SU-DHL-6 (cell line): ENCODE data around the gene FKBP8.

ENCODE experiments used
- H2AFZ ChIP-seq: fragments of 200-600 bp; sonication (generic); 2 replicates; pipeline ENCODE4 v1.6.1; 2014; ENCODE audit warnings: low read depth, mild to moderate bottlenecking, moderate library complexity, mixed read lengths, antibody characterized with exemption, low read length; ENCODE audit not compliant: severe bottlenecking
- H3F3A ChIP-seq: fragments of 200-600 bp; shearing (Covaris generic); 2 replicates; pipeline ENCODE4 v1.6.0; 2016; ENCODE audit warnings: antibody characterized with exemption, mild to moderate bottlenecking; ENCODE audit not compliant: insufficient read depth
- H3K27ac ChIP-seq: fragments of 200-600 bp; sonication (generic); 2 replicates; pipeline ENCODE4 v1.5.1; 2016; ENCODE audit warnings: low read depth, mild to moderate bottlenecking, low read length, moderate library complexity, mixed read lengths
- H3K27me3 ChIP-seq: fragments of 200-600 bp; sonication (generic), shearing (Covaris generic); 2 replicates; pipeline ENCODE4 v1.6.0; 2014; ENCODE audit warnings: mild to moderate bottlenecking, low read length
- H3K36me3 ChIP-seq: fragments of 200-600 bp; sonication (generic); 2 replicates; pipeline ENCODE4 v1.6.1; 2014; ENCODE audit warnings: mild to moderate bottlenecking, low read length, mixed read lengths
- H3K4me2 ChIP-seq: fragments of 300-600, 200-600 bp; shearing (Covaris generic), sonication (generic); 2 replicates; pipeline ENCODE4 v1.6.0; 2014; ENCODE audit warnings: low read length, low read depth, mild to moderate bottlenecking; ENCODE audit not compliant: poor library complexity, severe bottlenecking
- H3K4me3 ChIP-seq: fragments of 200-600 bp; sonication (generic); 2 replicates; pipeline ENCODE4 v1.5.1; 2014; ENCODE audit warnings: antibody characterized with exemption, low read length, mild to moderate bottlenecking, mixed read lengths; ENCODE audit not compliant: insufficient read depth, poor library complexity, severe bottlenecking
- H3K79me2 ChIP-seq: fragments of 200-600 bp; sonication (generic); 2 replicates; pipeline ENCODE4 v1.6.1; 2014; ENCODE audit warnings: mild to moderate bottlenecking, low read length, moderate library complexity; ENCODE audit not compliant: insufficient read depth
- H3K9ac ChIP-seq: fragments of 200-600 bp; sonication (generic); 2 replicates; pipeline ENCODE4 v1.7.0; 2014; ENCODE audit warnings: mild to moderate bottlenecking, low read length
- H3K9me2 ChIP-seq: fragments of 200-600 bp; sonication (generic); replicated peaks from 2 replicates; pipeline ENCODE4 v1.6.1; 2014; ENCODE audit warnings: low read length; ENCODE audit not compliant: insufficient read depth
- H3K9me3 ChIP-seq: fragments of 200-600 bp; sonication (generic); 2 replicates; pipeline ENCODE4 v1.6.1; 2014; ENCODE audit warnings: low read length, mixed read lengths; ENCODE audit not compliant: insufficient read depth
- H4K20me1 ChIP-seq: fragments of 200-600 bp; sonication (generic); 2 replicates; pipeline ENCODE4 v1.6.1; 2014; ENCODE audit warnings: low read depth, mild to moderate bottlenecking, antibody characterized with exemption, low read length, moderate library complexity, mixed read lengths
- CTCF ChIP-seq: fragments of 200-600 bp; sonication (generic); IDR thresholded peaks from one replicate; pipeline ENCODE4 v1.5.1; 2017; ENCODE audit warnings: antibody characterized with exemption, mild to moderate bottlenecking, low read length, moderate library complexity; ENCODE audit not compliant: insufficient read depth, poor library complexity, severe bottlenecking
- EZH2phosphoT487 ChIP-seq: fragments of 200-600 bp; sonication (generic), shearing (Covaris generic); conservative IDR thresholded peaks from 2 replicates; pipeline ENCODE4 v1.6.1; 2018; ENCODE audit warnings: mild to moderate bottlenecking, antibody characterized with exemption, low read length, moderate library complexity, mixed read lengths

The FKBP8 gene

GRCh38 chr19:18483119-18483890 is 60.1 kb downstream of the FKBP8 start:
- H3K9ac ChIP-seq: no peak overlapping the region
- TF ChIP-seq EZH2phosphoT487 (no peak), CTCF (no peak)
- peaks cover 3% of the 10 kb centered on the region; the same call in 1 of the 2 replicates for H4K20me1 ChIP-seq
- H3F3A ChIP-seq: no peaks in the 10 kb centered on the region
- H3K27ac ChIP-seq: no peak overlapping the region
- H3K9me2 ChIP-seq: no peaks in the 10 kb centered on the region
- H3K79me2 ChIP-seq: peaks cover 90% of the 10 kb centered on the region
- no peak overlapping the region for H2AFZ ChIP-seq
- H3K4me2 ChIP-seq: no peak overlapping the region
- H3K4me3 ChIP-seq: no peak overlapping the region
- no peaks in the 10 kb centered on the region for H3K27me3 ChIP-seq
- no peaks in the 10 kb centered on the region for H3K36me3 ChIP-seq
- no peaks in the 10 kb centered on the region for H3K9me3 ChIP-seq
